Testis (tissue), 3 donors: ENCODE measurements around the gene SCG5. TPM values are rescaled to one million over a fixed set of nuclear protein-coding genes. Genes with fewer than 3 reads are reported as not detected.

Source experiments
- DNase-seq: peaks from one replicate; pipeline ENCODE4 v3.0.0-alpha.2; 2019
- H3K27ac ChIP-seq, 2 donors: fragments of 200-600 bp; sonication (generic); one replicate each; pipeline ENCODE4 v1.5.1; 2019
- H3K27me3 ChIP-seq: fragments of 200-600 bp; sonication (generic); one replicate; pipeline ENCODE4 v1.5.1; 2019
- H3K36me3 ChIP-seq: fragments of 200-600 bp; sonication (generic); one replicate; pipeline ENCODE4 v1.5.1; 2017; ENCODE audit warnings: low read depth; ENCODE audit errors: missing control alignments
- H3K4me1 ChIP-seq: fragments of 200-600 bp; sonication (generic); one replicate; pipeline ENCODE4 v1.5.1; 2019
- H3K4me3 ChIP-seq, 2 donors: fragments of 200-600 bp; sonication (generic); one replicate each; pipeline ENCODE4 v1.5.1; 2017 to 2019
- H3K9me3 ChIP-seq: fragments of 200-600 bp; sonication (generic); one replicate; pipeline ENCODE4 v1.5.1; 2017
- CTCF ChIP-seq, 3 experiments: fragments of 450-650 bp in 2 of 3; fragments of 200-600 bp in 1 of 3; sonication (generic) in 1 of 3; IDR thresholded peaks; one replicate each; pipeline ENCODE4 v1.5.1; 2016 to 2019; ENCODE audit warnings: antibody characterized with exemption in 3 of 3, mild to moderate bottlenecking in 2 of 3, moderate library complexity in 1 of 3
- POLR2A ChIP-seq: fragments of 450-650 bp; IDR thresholded peaks from one replicate; pipeline ENCODE4 v1.6.1; 2017; ENCODE audit warnings: antibody characterized with exemption, mild to moderate bottlenecking, moderate library complexity
- WGBS, 2 donors: methylation state at CpG; one replicate each; pipeline ENCODE4 v1.1.5; 2018; 5-methylcytosine and 5-hydroxymethylcytosine counted together
- intact Hi-C: fragments of 100-400 bp; cut with DNase I; formaldehyde crosslinking; loops from one replicate; pipeline ENCODE4 v1.15.1; 2023; ENCODE audit warnings: low total_unique reads
- polyA plus RNA-seq: library from polyadenylated mRNA; stranded (reverse); fragments of 350-450 nt; fragmentation: Illumina TruSeq; extraction: RNeasy Lipid Tissue Mini Kit (QIAGEN cat#74804); gene quantifications from one replicate; pipeline ENCODE4 v1.2.3, GENCODE V29; 2014; ENCODE audit warnings: low read depth, low replicate concordance; ENCODE audit not compliant: insufficient read depth
- total RNA-seq, 2 donors: library from RNA; depleted of rRNA; stranded (reverse); fragments of >200 nt; gene quantifications; one replicate each; pipeline ENCODE4 v1.2.3, GENCODE V29; 2016

Gene SCG5
- total and polyA plus RNA-seq, 3 donors from 2014 or later: 10.6 to 38.3 (median 10.9) TPM

GRCh38 chr15:32717426-32718226 lies 76.1 kb downstream of the SCG5 start, which contains the start of gene GREM1:
Gene GREM1, plus strand, starts transcription at chr15:32718004. Its CDS starts 12,687 bp downstream, at chr15:32730691.
- 1 to 3% methylated on average over 52 to 56 of the region's 99 CpGs for WGBS, 2 donors
- TF ChIP-seq POLR2A (no peak), CTCF (IDR thresholded peaks at IDR 0.05) (no peak)
- H3K27me3 ChIP-seq: no peaks in the 10 kb centered on the region
- no peaks in the 10 kb centered on the region for H3K36me3 ChIP-seq
- H3K9me3 ChIP-seq: no peaks in the 10 kb centered on the region
- peak; percentile 19 for DNase-seq
- peaks cover 10% of the 10 kb centered on the region for H3K4me1 ChIP-seq
- intact Hi-C loops: no loop called here
- H3K27ac ChIP-seq: no peak within 1 kb of the TSS
- peak within 1 kb of the TSS; percentile 36 to 54 for H3K4me3 ChIP-seq

- Histone ChIP-seq H3K27ac (no peak overlapping the region), H3K4me1 (peaks cover 10% of the 10 kb centered on the region), H3K4me3 (peak overlapping the region; percentile 36 to 54), H3K36me3 (no peaks in the 10 kb centered on the region), H3K9me3 (no peaks in the 10 kb centered on the region), H3K27me3 (no peaks in the 10 kb centered on the region)
- no peak for DNase-seq
- intact Hi-C loops: no loop called here
- WGBS, 2 donors: 1 to 3% methylated on average over 6 to 60 of the region's 60 CpGs
- TF ChIP-seq CTCF (IDR thresholded peaks at IDR 0.05) (no peak), POLR2A (no peak)
Measured at GRCh38 chr15:32718227-32718820, 76.8 kb downstream of the SCG5 start.

- DNase-seq: no peak
- intact Hi-C loops: no loop called here
- no peaks in the 10 kb centered on the region for H3K27me3 ChIP-seq
- no peaks in the 10 kb centered on the region for H3K36me3 ChIP-seq
- TF ChIP-seq CTCF (IDR thresholded peaks at IDR 0.05) (no peak), POLR2A (no peak)
- H3K27ac ChIP-seq: no peak overlapping the region
- H3K4me3 ChIP-seq: peak overlapping the region; percentile 36 to 54
- H3K9me3 ChIP-seq: no peaks in the 10 kb centered on the region
- H3K4me1 ChIP-seq: peaks cover 10% of the 10 kb centered on the region
- WGBS, 2 donors: 4 to 8% methylated on average over 30 to 70 of the region's 70 CpGs
Measured at GRCh38 chr15:32718821-32719716, 77.6 kb downstream of the SCG5 start.

- WGBS, 2 donors: 78 to 89% methylated on average over 6 of the region's 6 CpGs
- peaks cover 10% of the 10 kb centered on the region for H3K4me1 ChIP-seq
- H3K4me3 ChIP-seq: no peak overlapping the region
- no peaks in the 10 kb centered on the region for H3K9me3 ChIP-seq
- H3K36me3 ChIP-seq: no peaks in the 10 kb centered on the region
- intact Hi-C loops: no loop called here
- TF ChIP-seq CTCF (IDR thresholded peaks at IDR 0.05) (no peak), POLR2A (no peak)
- DNase-seq: no peak
- no peaks in the 10 kb centered on the region for H3K27me3 ChIP-seq
- H3K27ac ChIP-seq: no peak overlapping the region
Measured at GRCh38 chr15:32721596-32721995, 80.1 kb downstream of the SCG5 start.
